ENCODE data around the gene UTY.

The UTY gene

GRCh38 chrY:13345549-13345948, 134.3 kb downstream of the UTY start:
- Histone ChIP-seq H3K36me3 (ENCODE audit: control insufficient read depth, insufficient read depth, low read length) (peaks cover 41% of the 10 kb centered on the region), H3K4me3 (ENCODE audit: extremely low read depth, insufficient read depth, low read length, poor library complexity, severe bottlenecking) (no peak overlapping the region), H3K4me1 (ENCODE audit: control insufficient read depth, insufficient read depth, low read length, poor library complexity, severe bottlenecking) (peaks cover 5% of the 10 kb centered on the region), H3K9me3 (ENCODE audit: control insufficient read depth, low read length) (no peaks in the 10 kb centered on the region), H3K27ac (ENCODE audit: low read depth, low read length, severe bottlenecking) (no peak overlapping the region)
- no CpG with 5 or more reads among the region's 3 CpGs for WGBS, 2 experiments (ENCODE audit: insufficient coverage in 2 of 2)

- Histone ChIP-seq H3K9me3 (ENCODE audit: control insufficient read depth, low read length) (no peaks in the 10 kb centered on the region), H3K27ac (ENCODE audit: low read depth, low read length, severe bottlenecking) (no peak overlapping the region), H3K36me3 (ENCODE audit: control insufficient read depth, insufficient read depth, low read length) (peaks cover 44% of the 10 kb centered on the region), H3K4me1 (ENCODE audit: control insufficient read depth, insufficient read depth, low read length, poor library complexity, severe bottlenecking) (peaks cover 6% of the 10 kb centered on the region), H3K4me3 (ENCODE audit: extremely low read depth, insufficient read depth, low read length, poor library complexity, severe bottlenecking) (no peak overlapping the region)
- WGBS, 2 experiments (ENCODE audit: insufficient coverage in 2 of 2), result 73 to 100% methylated on average over 1 to 3 of the region's 8 CpGs
Observed at GRCh38 chrY:13343307-13343946, 136.4 kb downstream of the UTY start.

GRCh38 chrY:13339939-13340338, 139.9 kb downstream of the UTY start:
- peaks cover 6% of the 10 kb centered on the region for H3K4me1 ChIP-seq (ENCODE audit: control insufficient read depth, insufficient read depth, low read length, poor library complexity, severe bottlenecking)
- H3K36me3 ChIP-seq (ENCODE audit: control insufficient read depth, insufficient read depth, low read length), result peaks cover 43% of the 10 kb centered on the region
- WGBS, 2 experiments (ENCODE audit: insufficient coverage in 2 of 2), result 88% methylated on average over 2 of the region's 5 CpGs; no CpG with 5 or more reads in 1 of the 2 experiments
- H3K27ac ChIP-seq (ENCODE audit: low read depth, low read length, severe bottlenecking), result no peak overlapping the region
- H3K4me3 ChIP-seq (ENCODE audit: extremely low read depth, insufficient read depth, low read length, poor library complexity, severe bottlenecking), result no peak overlapping the region
- H3K9me3 ChIP-seq (ENCODE audit: control insufficient read depth, low read length), result no peaks in the 10 kb centered on the region

GRCh38 chrY:13339381-13339780, 140.5 kb downstream of the UTY start:
- Histone ChIP-seq H3K27ac (ENCODE audit: low read depth, low read length, severe bottlenecking) (peak overlapping the region; percentile 41), H3K4me1 (ENCODE audit: control insufficient read depth, insufficient read depth, low read length, poor library complexity, severe bottlenecking) (peaks cover 6% of the 10 kb centered on the region)

GRCh38 chrY:13338711-13339110, 141.1 kb downstream of the UTY start:
- Histone ChIP-seq H3K4me1 (ENCODE audit: control insufficient read depth, insufficient read depth, low read length, poor library complexity, severe bottlenecking) (peaks cover 6% of the 10 kb centered on the region), H3K36me3 (ENCODE audit: control insufficient read depth, insufficient read depth, low read length) (peaks cover 47% of the 10 kb centered on the region), H3K9me3 (ENCODE audit: control insufficient read depth, low read length) (no peaks in the 10 kb centered on the region), H3K27ac (ENCODE audit: low read depth, low read length, severe bottlenecking) (peak overlapping the region; percentile 3), H3K4me3 (ENCODE audit: extremely low read depth, insufficient read depth, low read length, poor library complexity, severe bottlenecking) (no peak overlapping the region)
- 73% methylated on average over 2 of the region's 4 CpGs; no CpG with 5 or more reads in 1 of the 2 experiments for WGBS, 2 experiments (ENCODE audit: insufficient coverage in 2 of 2)

More at GRCh38 chrY:13339381-13339780, 140.5 kb downstream of the UTY start:
- Histone ChIP-seq H3K9me3 (ENCODE audit: control insufficient read depth, low read length) (no peaks in the 10 kb centered on the region), H3K36me3 (ENCODE audit: control insufficient read depth, insufficient read depth, low read length) (peaks cover 43% of the 10 kb centered on the region), H3K4me3 (ENCODE audit: extremely low read depth, insufficient read depth, low read length, poor library complexity, severe bottlenecking) (no peak overlapping the region)
- 99 to 100% methylated on average over 5 to 9 of the region's 9 CpGs for WGBS, 2 experiments (ENCODE audit: insufficient coverage in 2 of 2)

GRCh38 chrY:13337934-13338333, 141.9 kb downstream of the UTY start:
- peaks cover 43% of the 10 kb centered on the region for H3K36me3 ChIP-seq (ENCODE audit: control insufficient read depth, insufficient read depth, low read length)

GRCh38 chrY:13333791-13334190, 146.0 kb downstream of the UTY start:
- peaks cover 8% of the 10 kb centered on the region for H3K4me1 ChIP-seq (ENCODE audit: control insufficient read depth, insufficient read depth, low read length, poor library complexity, severe bottlenecking)
- no CpG with 5 or more reads among the region's 5 CpGs for WGBS, 2 experiments (ENCODE audit: insufficient coverage in 2 of 2)
- no peaks in the 10 kb centered on the region for H3K9me3 ChIP-seq (ENCODE audit: control insufficient read depth, low read length)
- H3K27ac ChIP-seq (ENCODE audit: low read depth, low read length, severe bottlenecking), result no peak overlapping the region
- H3K36me3 ChIP-seq (ENCODE audit: control insufficient read depth, insufficient read depth, low read length), result peaks cover 22% of the 10 kb centered on the region
- no peak overlapping the region for H3K4me3 ChIP-seq (ENCODE audit: extremely low read depth, insufficient read depth, low read length, poor library complexity, severe bottlenecking)

More at GRCh38 chrY:13337934-13338333, 141.9 kb downstream of the UTY start:
- Histone ChIP-seq H3K4me1 (ENCODE audit: control insufficient read depth, insufficient read depth, low read length, poor library complexity, severe bottlenecking) (peaks cover 6% of the 10 kb centered on the region), H3K9me3 (ENCODE audit: control insufficient read depth, low read length) (no peaks in the 10 kb centered on the region), H3K4me3 (ENCODE audit: extremely low read depth, insufficient read depth, low read length, poor library complexity, severe bottlenecking) (no peak overlapping the region), H3K27ac (ENCODE audit: low read depth, low read length, severe bottlenecking) (no peak overlapping the region)
- WGBS, 2 experiments (ENCODE audit: insufficient coverage in 2 of 2), result no CpG with 5 or more reads among the region's 5 CpGs

GRCh38 chrY:13330651-13331050, 149.2 kb downstream of the UTY start:
- peaks cover 31% of the 10 kb centered on the region for H3K36me3 ChIP-seq (ENCODE audit: control insufficient read depth, insufficient read depth, low read length)
- H3K4me3 ChIP-seq (ENCODE audit: extremely low read depth, insufficient read depth, low read length, poor library complexity, severe bottlenecking), result no peak overlapping the region
- peaks cover 8% of the 10 kb centered on the region for H3K4me1 ChIP-seq (ENCODE audit: control insufficient read depth, insufficient read depth, low read length, poor library complexity, severe bottlenecking)
- H3K9me3 ChIP-seq (ENCODE audit: control insufficient read depth, low read length), result no peaks in the 10 kb centered on the region
- no peak overlapping the region for H3K27ac ChIP-seq (ENCODE audit: low read depth, low read length, severe bottlenecking)
- WGBS, 2 experiments (ENCODE audit: insufficient coverage in 2 of 2), result no CpG with 5 or more reads among the region's 2 CpGs

- Histone ChIP-seq H3K4me3 (ENCODE audit: extremely low read depth, insufficient read depth, low read length, poor library complexity, severe bottlenecking) (no peak overlapping the region), H3K36me3 (ENCODE audit: control insufficient read depth, insufficient read depth, low read length) (peaks cover 23% of the 10 kb centered on the region), H3K9me3 (ENCODE audit: control insufficient read depth, low read length) (no peaks in the 10 kb centered on the region), H3K27ac (ENCODE audit: low read depth, low read length, severe bottlenecking) (no peak overlapping the region), H3K4me1 (ENCODE audit: control insufficient read depth, insufficient read depth, low read length, poor library complexity, severe bottlenecking) (no peaks in the 10 kb centered on the region)
- WGBS, 2 experiments (ENCODE audit: insufficient coverage in 2 of 2), result no CpG with 5 or more reads among the region's 1 CpG
Observed at GRCh38 chrY:13312966-13313365, 166.9 kb downstream of the UTY start.

GRCh38 chrY:13307959-13308358, 171.9 kb downstream of the UTY start:
- no peak overlapping the region for H3K27ac ChIP-seq (ENCODE audit: low read depth, low read length, severe bottlenecking)
- H3K9me3 ChIP-seq (ENCODE audit: control insufficient read depth, low read length), result no peaks in the 10 kb centered on the region
- H3K36me3 ChIP-seq (ENCODE audit: control insufficient read depth, insufficient read depth, low read length), result peaks cover 12% of the 10 kb centered on the region
- no peak overlapping the region for H3K4me3 ChIP-seq (ENCODE audit: extremely low read depth, insufficient read depth, low read length, poor library complexity, severe bottlenecking)
- no peaks in the 10 kb centered on the region for H3K4me1 ChIP-seq (ENCODE audit: control insufficient read depth, insufficient read depth, low read length, poor library complexity, severe bottlenecking)
- WGBS, 2 experiments (ENCODE audit: insufficient coverage in 2 of 2), result 90% methylated on average over 2 of the region's 2 CpGs; no CpG with 5 or more reads in 1 of the 2 experiments

- no peak overlapping the region for H3K4me3 ChIP-seq (ENCODE audit: extremely low read depth, insufficient read depth, low read length, poor library complexity, severe bottlenecking)
- no peaks in the 10 kb centered on the region for H3K4me1 ChIP-seq (ENCODE audit: control insufficient read depth, insufficient read depth, low read length, poor library complexity, severe bottlenecking)
- no peak overlapping the region for H3K27ac ChIP-seq (ENCODE audit: low read depth, low read length, severe bottlenecking)
- peaks cover 33% of the 10 kb centered on the region for H3K36me3 ChIP-seq (ENCODE audit: control insufficient read depth, insufficient read depth, low read length)
- WGBS, 2 experiments (ENCODE audit: insufficient coverage in 2 of 2), result no CpG with 5 or more reads among the region's 4 CpGs
- no peaks in the 10 kb centered on the region for H3K9me3 ChIP-seq (ENCODE audit: control insufficient read depth, low read length)
Observed at GRCh38 chrY:13300795-13301194, 179.0 kb downstream of the UTY start.

Measured in mesodermal cell (in vitro differentiated cells).